ENCODE measurements around the gene CRADD.

GRCh38 chr12:93709386-93709785 lies 32.2 kb downstream of the CRADD start:
- TF ChIP-seq EZH2 (IDR thresholded peaks at IDR 0.05; ENCODE audit: insufficient read depth, poor library complexity, severe bottlenecking), result no peak
- no peak for TF ChIP-seq EZH2phosphoT487 (IDR thresholded peaks at IDR 0.05; ENCODE audit: insufficient read depth, low read depth)

Measured in GM23248 (cell line).